H1 (cell line): ENCODE results near the gene ATG7. TPM values are rescaled to one million over a fixed set of nuclear protein-coding genes. Genes with fewer than 3 reads are reported as not detected.

Experiments
- CTCF ChIA-PET: fragments of 300-600 bp; sonication (Branson Sonifier 250); formaldehyde crosslinking; loops from one replicate; lab custom pipeline; 2021; ENCODE audit not compliant: partially characterized antibody; lab: Charles Lee
- POLR2A ChIA-PET: fragments of 300-600 bp; sonication (Branson Sonifier 250); formaldehyde crosslinking; loops from one replicate; lab custom pipeline; 2021; ENCODE audit warnings: inconsistent platforms; ENCODE audit not compliant: partially characterized antibody; lab: Charles Lee
- DNase-seq, 2 experiments: peaks; one replicate each; pipeline versions ENCODE4 v3.0.0 to v3.0.0-alpha.2; 2010 to 2022; ENCODE audit warnings: low spot score in 2 of 2, low read depth in 1 of 2, mixed read lengths in 1 of 2
- FAIRE-seq: peaks from 2 replicates; lab custom pipeline; 2011; peaks lifted over from hg19 to GRCh38; lab: Jason Lieb, UNC
- H2AFZ ChIP-seq: 2 replicates; pipeline ENCODE4 v1.8.1; 2012; ENCODE audit warnings: low read length, inconsistent platforms
- H2AK5ac ChIP-seq: 2 replicates; pipeline ENCODE4 v1.6.1; 2013; ENCODE audit warnings: low read depth, low read length
- H2BK120ac ChIP-seq: replicated peaks from 2 replicates; pipeline ENCODE3; 2013; ENCODE audit warnings: low read depth, low read length, inconsistent platforms
- H2BK12ac ChIP-seq: 2 replicates; pipeline ENCODE4 v1.6.1; 2013; ENCODE audit warnings: low read depth, low read length
- H2BK15ac ChIP-seq: 2 replicates; pipeline ENCODE4 v1.6.1; 2013; ENCODE audit warnings: low read length
- H2BK20ac ChIP-seq: 2 replicates; pipeline ENCODE4 v1.6.1; 2013; ENCODE audit warnings: low read length
- H2BK5ac ChIP-seq: 2 replicates; pipeline ENCODE4 v1.6.1; 2013; ENCODE audit warnings: low read depth, low read length
- H3K14ac ChIP-seq: 2 replicates; pipeline ENCODE4 v1.6.1; 2013; ENCODE audit warnings: inconsistent platforms; ENCODE audit not compliant: insufficient read length
- H3K18ac ChIP-seq: 2 replicates; pipeline ENCODE4 v1.6.1; 2013; ENCODE audit warnings: low read length; ENCODE audit errors: extremely low read depth
- H3K23ac ChIP-seq: 2 replicates; pipeline ENCODE4 v1.6.1; 2013; ENCODE audit warnings: inconsistent platforms; ENCODE audit not compliant: insufficient read length
- H3K23me2 ChIP-seq: 2 replicates; pipeline ENCODE4 v1.6.1; 2013; ENCODE audit warnings: low read depth, low read length
- H3K27ac ChIP-seq: 2 replicates; pipeline ENCODE4 v1.6.1; 2011; ENCODE audit warnings: low read depth, low read length, inconsistent platforms
- H3K27me3 ChIP-seq, 4 experiments: replicated peaks in 1 of 4; 1 replicate in 1 of 4; 2 replicates in 3 of 4; pipeline versions ENCODE4 v1.6.1 to v1.8.1; 2011 to 2013; ENCODE audit warnings: low read length in 3 of 4, mild to moderate bottlenecking in 3 of 4, inconsistent platforms in 2 of 4, mixed read lengths in 2 of 4, moderate library complexity in 1 of 4; ENCODE audit not compliant: control insufficient read depth in 3 of 4, insufficient read depth in 3 of 4; ENCODE audit errors: extremely low read depth in 1 of 4
- H3K36me3 ChIP-seq, 4 experiments: 2 replicates each; pipeline versions ENCODE4 v1.6.1 to v1.8.1; 2011 to 2013; ENCODE audit warnings: mild to moderate bottlenecking in 4 of 4, low read length in 3 of 4, moderate library complexity in 2 of 4, control low read depth in 1 of 4, inconsistent platforms in 1 of 4; ENCODE audit not compliant: insufficient read depth in 4 of 4, control insufficient read depth in 2 of 4
- H3K4ac ChIP-seq: replicated peaks from 2 replicates; pipeline ENCODE3; 2013; ENCODE audit warnings: low read length, low read depth, mixed read lengths, inconsistent platforms; ENCODE audit not compliant: insufficient read length
- H3K4me1 ChIP-seq, 4 experiments: replicated peaks in 1 of 4; 1 replicate in 1 of 4; 2 replicates in 3 of 4; pipeline versions ENCODE4 v1.6.1 to v1.8.1; 2011 to 2013; ENCODE audit warnings: low read length in 3 of 4, inconsistent platforms in 2 of 4, mixed read lengths in 1 of 4; ENCODE audit not compliant: insufficient read depth in 4 of 4, control insufficient read depth in 3 of 4
- H3K4me2 ChIP-seq, 2 experiments: 2 replicates each; pipeline versions ENCODE4 v1.6.1 to v1.8.1; 2011 to 2013; ENCODE audit warnings: low read depth in 2 of 2, low read length in 2 of 2, control low read depth in 1 of 2, inconsistent platforms in 1 of 2, mild to moderate bottlenecking in 1 of 2; ENCODE audit not compliant: insufficient read depth in 1 of 2
- H3K4me3 ChIP-seq, 4 experiments: fragments of 200-600, 300-600 bp in 1 of 4; sonication (generic), shearing (Covaris generic), sonication (Bioruptor Twin) in 1 of 4; 2 replicates each; pipeline versions ENCODE4 v1.5.1 to v1.8.1; 2011 to 2016; ENCODE audit warnings: low read length in 4 of 4, low read depth in 3 of 4, control low read depth in 2 of 4, inconsistent platforms in 2 of 4, mild to moderate bottlenecking in 2 of 4, mixed read lengths in 1 of 4, moderate library complexity in 1 of 4; ENCODE audit not compliant: insufficient read depth in 2 of 4; ENCODE audit errors: extremely low read depth in 1 of 4
- H3K56ac ChIP-seq: replicated peaks from 2 replicates; pipeline ENCODE3; 2013; ENCODE audit warnings: low read depth, mild to moderate bottlenecking, mixed read lengths, low read length, inconsistent platforms; ENCODE audit not compliant: insufficient read length
- H3K79me1 ChIP-seq: 2 replicates; pipeline ENCODE4 v1.6.1; 2013; ENCODE audit warnings: low read depth, low read length, control low read depth
- H3K79me2 ChIP-seq, 2 experiments: 2 replicates each; pipeline versions ENCODE4 v1.6.1 to v1.8.1; 2012 to 2013; ENCODE audit warnings: low read length in 2 of 2, mild to moderate bottlenecking in 2 of 2, inconsistent platforms in 1 of 2; ENCODE audit not compliant: insufficient read depth in 2 of 2, control insufficient read depth in 1 of 2
- H3K9ac ChIP-seq, 4 experiments: replicated peaks in 1 of 4; 1 replicate in 1 of 4; 2 replicates in 3 of 4; pipeline versions ENCODE4 v1.6.1 to v1.8.1; 2011 to 2013; ENCODE audit warnings: low read depth in 3 of 4, low read length in 3 of 4, control low read depth in 2 of 4, mild to moderate bottlenecking in 2 of 4, moderate library complexity in 2 of 4, inconsistent platforms in 1 of 4; ENCODE audit errors: extremely low read depth in 1 of 4
- H3K9me3 ChIP-seq, 2 experiments: 2 replicates each; pipeline versions ENCODE4 v1.6.1 to v1.8.1; 2012 to 2013; ENCODE audit warnings: mild to moderate bottlenecking in 2 of 2, moderate library complexity in 2 of 2, control low read depth in 1 of 2, inconsistent platforms in 1 of 2, low read depth in 1 of 2, low read length in 1 of 2, mixed read lengths in 1 of 2; ENCODE audit not compliant: insufficient read depth in 2 of 2
- H4K20me1 ChIP-seq, 2 experiments: replicated peaks in 1 of 2; 2 replicates each; pipeline versions ENCODE3 to v1.8.1; 2011 to 2013; ENCODE audit warnings: inconsistent platforms in 2 of 2, low read length in 2 of 2, mild to moderate bottlenecking in 1 of 2; ENCODE audit not compliant: insufficient read depth in 2 of 2, control insufficient read depth in 1 of 2
- H4K5ac ChIP-seq: 2 replicates; pipeline ENCODE4 v1.6.1; 2013; ENCODE audit warnings: low read length, low read depth, mixed read lengths, inconsistent platforms; ENCODE audit not compliant: insufficient read length
- H4K8ac ChIP-seq: 2 replicates; pipeline ENCODE4 v1.8.0; 2013; ENCODE audit warnings: mild to moderate bottlenecking, moderate library complexity, low read length, inconsistent platforms; ENCODE audit not compliant: insufficient read depth; ENCODE audit errors: extremely low read depth
- H4K91ac ChIP-seq: replicated peaks from 2 replicates; pipeline ENCODE3; 2013; ENCODE audit warnings: low read length, mixed read lengths, inconsistent platforms; ENCODE audit not compliant: insufficient read length
- RXRA ChIP-seq: IDR thresholded peaks from 2 replicates; pipeline ENCODE4 v1.6.1; 2011; ENCODE audit warnings: low read depth, mild to moderate bottlenecking, low read length, moderate library complexity; ENCODE audit not compliant: insufficient read depth
- SP2 ChIP-seq: IDR thresholded peaks from 2 replicates; pipeline ENCODE4 v1.6.1; 2012; ENCODE audit warnings: mild to moderate bottlenecking, low read length, inconsistent platforms
- TCF12 ChIP-seq: IDR thresholded peaks from 2 replicates; pipeline ENCODE4 v1.6.1; 2011; ENCODE audit warnings: low read depth, mild to moderate bottlenecking, low read length
- whole genome bisulfite sequencing, 2 experiments: shearing (Covaris generic) in 1 of 2; methylation state at CpG; one replicate each; pipeline versions ENCODE4 v1.1.6 to v1.1.7; 2013 to 2015; ENCODE audit warnings: low lambda C conversion rate in 2 of 2, mixed read lengths in 2 of 2, inconsistent platforms in 1 of 2, low coverage in 1 of 2, missing lambda C conversion rate in 1 of 2; ENCODE audit not compliant: insufficient replicate concordance in 2 of 2, insufficient coverage in 1 of 2, insufficient read length in 1 of 2; ENCODE audit errors: extremely low coverage in 1 of 2, missing lambda C conversion rate in 1 of 2; 5-methylcytosine and 5-hydroxymethylcytosine counted together
- polyA plus RNA-seq, 7 experiments: library from polyadenylated mRNA; depleted of rRNA in 3 of 7; stranded (reverse) in 5 of 7; unstranded in 2 of 7; fragments of >200 nt in 5 of 7; fragments of 200-250 nt in 2 of 7; gene quantifications; 1 replicate in 5 of 7; 2 replicates in 1 of 7; 4 replicates in 1 of 7; pipeline versions ENCODE4 v1.2.1 to v1.2.3, GENCODE V29; 2011 to 2013; ENCODE audit warnings: missing spikeins in 2 of 7, mixed read lengths in 2 of 7
- total RNA-seq: library from RNA; stranded (reverse); fragmentation: NEBNext Ultra II Directional; extraction: Animal tissue kit (Norgen Biotek cat#: 25700); gene quantifications from 2 replicates; pipeline ENCODE4 v1.2.1, GENCODE V29; 2021

ATG7 gene
- total and polyA plus RNA-seq, 2 of the 8 experiments (the other 6 are each of a cell fraction or from before 2014, with no cell fraction given) = 15.0 to 19.1 TPM

GRCh38 chr3:11551036-11551435, 278.8 kb downstream of the ATG7 start:
- Histone ChIP-seq H2AFZ (no peak overlapping the region), H4K8ac (no peak overlapping the region), H2BK20ac (no peak overlapping the region), H3K4ac (no peak overlapping the region), H2BK15ac (no peak overlapping the region), H3K23ac (no peak overlapping the region), H3K79me2 (no peaks in the 10 kb centered on the region), H4K20me1 (peaks cover 0 to 2% of the 10 kb centered on the region in 2 experiments), H3K27me3 (no peaks in the 10 kb centered on the region), H3K27ac (no peak overlapping the region), H3K14ac (no peak overlapping the region), H3K9ac (no peak overlapping the region), H3K23me2 (no peaks in the 10 kb centered on the region), H3K4me1 (no peaks in the 10 kb centered on the region; a peak in 1 of 7 replicates), H2BK120ac (no peak overlapping the region), H3K36me3 (no peaks in the 10 kb centered on the region), H3K4me2 (no peak overlapping the region), H2BK12ac (no peak overlapping the region), H3K56ac (no peak overlapping the region), H4K91ac (no peak overlapping the region), H2AK5ac (no peak overlapping the region), H3K18ac (no peak overlapping the region), H3K9me3 (no peaks in the 10 kb centered on the region; a peak in 1 of 4 replicates), H4K5ac (no peak overlapping the region), H3K79me1 (0 out of 2 replicates have a peak, but pooled peaks cover 2% of the 10 kb centered on the region), H2BK5ac (no peak overlapping the region), H3K4me3 (no peak overlapping the region)
- WGBS, 2 experiments = 94% methylated on average over 17 of the region's 17 CpGs; no CpG with 5 or more reads in 1 of the 2 experiments
- DNase-seq = no peak
- CTCF ChIA-PET = interaction anchor here (1.0 to 1.1 kb wide), 3 partner anchors 11 to 207 kb away, joined by 3 to 4 read pairs (median 3); no protein-coding TSS in a partner anchor
- no peak for TF ChIP-seq RXRA
- TF ChIP-seq TCF12 = no peak
- no peak for TF ChIP-seq SP2
- POLR2A ChIA-PET = no interaction called here
- FAIRE-seq = no peak
